Astrocyte of the spinal cord (primary cell): ENCODE data around the gene CFAP57.
"Not testable (repeated sequence)": the region's sequence is repeated elsewhere in the genome, so short reads cannot be mapped to it uniquely, and the experiment has no call there.

Experiments
- DNase-seq: peaks from one replicate; pipeline ENCODE4 v3.0.0; 2011; ENCODE audit warnings: low read depth, low spot score
- H3K4me3 ChIP-seq: 2 replicates; pipeline ENCODE4 v1.5.1; 2011; ENCODE audit warnings: low read depth, mild to moderate bottlenecking, low read length, moderate library complexity
- CTCF ChIP-seq: IDR thresholded peaks from 2 replicates; pipeline ENCODE4 v1.5.1; 2012; ENCODE audit warnings: low read depth, mild to moderate bottlenecking, low read length, inconsistent platforms
- in situ Hi-C: cut with HindIII; loops from 2 replicates; pipeline ENCODE4 v1.10.0; 2017; ENCODE audit warnings: low sequenced_read_pairs

The CFAP57 gene

GRCh38 chr1:43135857-43136781 is 36.0 kb upstream of the CFAP57 start:
- TF ChIP-seq CTCF = no peak
- H3K4me3 ChIP-seq = no peak overlapping the region
- in situ Hi-C loops = no loop called here
- no peak for DNase-seq

- in situ Hi-C loops = no loop called here
- no peak for TF ChIP-seq CTCF
- no peak overlapping the region for H3K4me3 ChIP-seq
- no peak for DNase-seq
Measured at GRCh38 chr1:43137445-43138052, 34.6 kb upstream of the CFAP57 start.

GRCh38 chr1:43139295-43139694 is 32.8 kb upstream of the CFAP57 start:
- DNase-seq, in situ Hi-C loops, H3K4me3 ChIP-seq: not testable (repeated sequence)

- H3K4me3 ChIP-seq = no peak overlapping the region
- in situ Hi-C loops = no loop called here
- no peak for DNase-seq
- no peak for TF ChIP-seq CTCF
Measured at GRCh38 chr1:43140010-43140409, 32.1 kb upstream of the CFAP57 start.

GRCh38 chr1:43140583-43140982 is 31.5 kb upstream of the CFAP57 start:
- H3K4me3 ChIP-seq = no peak overlapping the region
- DNase-seq = no peak
- no peak for TF ChIP-seq CTCF
- in situ Hi-C loops = no loop called here

GRCh38 chr1:43143441-43143888 is 28.7 kb upstream of the CFAP57 start:
- DNase-seq = no peak
- H3K4me3 ChIP-seq = no peak overlapping the region
- peak; percentile 28 for TF ChIP-seq CTCF
- in situ Hi-C loops = no loop called here

- H3K4me3 ChIP-seq = no peak overlapping the region
- no peak for TF ChIP-seq CTCF
- in situ Hi-C loops = no loop called here
- DNase-seq = peak; percentile 59
Measured at GRCh38 chr1:43144237-43144636, 27.9 kb upstream of the CFAP57 start.
